ENCODE results near the gene UBE2L5.

The UBE2L5 gene

GRCh38 chr13:30422054-30422839 lies at the start of gene UBE2L5:
Gene UBE2L5, plus strand, starts transcription at chr13:30422493. Its CDS starts 5,498 bp downstream, at chr13:30427991.
- peak; percentile 31 to 69 (median 47) for DNase-seq (ENCODE audit: low read depth in 3 of 3)

- peak in 1 of 3 experiments; percentile 31 for DNase-seq (ENCODE audit: low read depth in 3 of 3)
Measured at GRCh38 chr13:30373727-30374126, 48.6 kb upstream of the UBE2L5 start.

DNA sequence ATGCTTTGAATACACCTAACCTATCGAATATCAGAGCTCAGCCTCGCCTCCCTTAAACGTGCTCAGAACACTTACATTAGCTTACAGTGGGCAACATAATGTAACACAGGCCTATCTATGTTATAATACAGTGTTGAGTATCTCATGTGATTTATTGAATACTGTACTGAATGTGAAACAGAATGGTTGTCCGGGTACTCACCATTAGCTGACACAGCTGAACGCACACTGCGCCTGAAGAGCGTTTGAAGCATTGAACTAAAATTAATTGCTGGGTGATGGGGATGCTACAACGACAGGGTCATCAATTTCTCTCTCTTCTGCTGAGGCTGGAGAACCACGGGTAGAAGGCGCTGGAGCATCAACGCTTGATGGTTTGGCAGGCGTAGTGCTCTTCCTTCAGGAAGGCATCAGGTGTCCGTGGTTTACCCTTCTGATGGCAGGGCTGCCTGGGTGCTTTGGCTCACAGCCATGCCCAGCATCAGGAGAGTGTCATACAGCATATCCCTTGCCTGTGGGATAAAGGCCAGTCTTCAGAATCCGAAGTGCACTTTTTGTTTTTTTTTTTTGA lies 46.9 kb upstream of the UBE2L5 start:
- no peak for DNase-seq (ENCODE audit: low read depth in 3 of 3)

DNA sequence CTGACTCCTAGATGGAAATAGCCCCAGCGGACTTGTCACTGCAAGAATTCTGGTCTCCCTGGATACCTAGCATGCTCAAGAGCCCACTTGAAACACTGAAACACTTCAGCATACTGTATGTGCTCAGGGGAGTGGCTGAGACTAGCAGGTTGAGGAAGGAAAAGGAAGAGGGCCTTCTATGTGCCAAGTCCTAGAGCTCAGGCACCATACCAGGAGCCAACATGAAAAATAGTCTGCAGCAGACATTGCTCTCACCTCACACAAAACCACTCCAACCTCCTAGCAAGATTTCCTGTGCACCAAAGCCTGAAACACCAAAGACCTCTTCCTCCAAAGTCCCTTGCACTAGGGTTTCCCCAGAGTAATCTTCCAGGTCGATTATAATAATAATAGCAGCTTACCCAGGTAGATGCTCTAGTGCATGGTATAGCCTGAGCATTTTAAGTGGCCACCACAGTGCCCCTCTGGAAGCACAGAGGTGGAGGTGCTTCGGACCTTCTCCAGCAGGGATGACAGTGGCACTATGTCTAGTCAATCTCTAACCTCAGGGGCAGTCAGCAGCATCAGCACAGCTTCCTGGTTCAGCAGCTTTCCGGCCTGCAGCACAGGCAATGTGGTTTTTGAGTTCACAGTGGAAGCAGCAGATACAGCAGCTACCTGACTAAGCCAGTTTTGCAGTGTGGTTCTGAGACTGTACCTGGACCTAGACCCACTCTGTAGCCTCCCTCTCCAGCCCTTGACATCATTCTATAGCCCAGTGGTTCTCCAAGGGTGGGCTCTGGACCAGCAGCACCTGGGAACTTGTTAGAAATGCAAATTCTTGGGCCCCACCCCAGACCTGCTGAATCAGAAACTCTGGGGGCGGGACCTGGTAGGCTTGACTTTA lies 45.6 kb upstream of the UBE2L5 start:
- DNase-seq (ENCODE audit: low read depth in 3 of 3), result peak in 2 of 3 experiments; percentile 22 to 55

- DNase-seq (ENCODE audit: low read depth in 3 of 3), result no peak
Measured at GRCh38 chr13:30377312-30377685, 45.0 kb upstream of the UBE2L5 start.

GRCh38 chr13:30378191-30378590 lies 44.1 kb upstream of the UBE2L5 start:
- DNase-seq (ENCODE audit: low read depth in 3 of 3), result no peak

- no peak for DNase-seq (ENCODE audit: low read depth in 3 of 3)
Measured at GRCh38 chr13:30381049-30381448, 41.2 kb upstream of the UBE2L5 start.

DNA sequence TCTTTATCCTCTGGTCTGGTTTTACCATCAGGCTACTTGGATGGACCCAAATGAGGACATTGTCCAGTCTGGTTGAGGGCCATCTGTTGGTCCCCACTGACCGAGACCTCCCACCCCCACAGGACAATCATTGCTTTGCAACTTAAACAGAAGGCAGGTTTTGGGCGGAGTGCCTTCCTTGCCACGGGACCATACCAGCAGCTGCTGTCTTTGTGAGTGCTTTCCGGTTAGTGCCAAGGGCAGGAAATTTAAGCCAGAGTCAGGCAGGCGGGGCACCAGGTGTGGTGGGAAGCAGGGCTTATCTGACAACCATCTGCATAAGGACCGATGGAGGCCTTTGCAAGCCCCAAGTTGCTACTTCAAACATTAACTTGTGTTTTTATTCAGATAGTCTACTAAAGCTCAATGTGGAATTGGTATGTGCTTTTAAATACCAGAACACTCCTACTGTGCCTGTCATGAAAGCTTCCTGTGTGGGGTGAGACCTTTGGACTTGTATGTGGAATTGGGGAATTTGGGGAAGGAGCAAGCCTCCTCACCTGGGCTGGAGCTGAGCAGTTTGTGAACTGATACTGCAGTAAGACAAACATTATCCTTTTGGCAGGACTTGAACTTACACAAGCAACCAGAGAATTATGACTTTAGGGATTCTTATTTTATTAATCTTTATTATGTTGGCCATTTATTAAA lies 39.3 kb upstream of the UBE2L5 start:
- no peak for DNase-seq (ENCODE audit: low read depth in 3 of 3)

DNA sequence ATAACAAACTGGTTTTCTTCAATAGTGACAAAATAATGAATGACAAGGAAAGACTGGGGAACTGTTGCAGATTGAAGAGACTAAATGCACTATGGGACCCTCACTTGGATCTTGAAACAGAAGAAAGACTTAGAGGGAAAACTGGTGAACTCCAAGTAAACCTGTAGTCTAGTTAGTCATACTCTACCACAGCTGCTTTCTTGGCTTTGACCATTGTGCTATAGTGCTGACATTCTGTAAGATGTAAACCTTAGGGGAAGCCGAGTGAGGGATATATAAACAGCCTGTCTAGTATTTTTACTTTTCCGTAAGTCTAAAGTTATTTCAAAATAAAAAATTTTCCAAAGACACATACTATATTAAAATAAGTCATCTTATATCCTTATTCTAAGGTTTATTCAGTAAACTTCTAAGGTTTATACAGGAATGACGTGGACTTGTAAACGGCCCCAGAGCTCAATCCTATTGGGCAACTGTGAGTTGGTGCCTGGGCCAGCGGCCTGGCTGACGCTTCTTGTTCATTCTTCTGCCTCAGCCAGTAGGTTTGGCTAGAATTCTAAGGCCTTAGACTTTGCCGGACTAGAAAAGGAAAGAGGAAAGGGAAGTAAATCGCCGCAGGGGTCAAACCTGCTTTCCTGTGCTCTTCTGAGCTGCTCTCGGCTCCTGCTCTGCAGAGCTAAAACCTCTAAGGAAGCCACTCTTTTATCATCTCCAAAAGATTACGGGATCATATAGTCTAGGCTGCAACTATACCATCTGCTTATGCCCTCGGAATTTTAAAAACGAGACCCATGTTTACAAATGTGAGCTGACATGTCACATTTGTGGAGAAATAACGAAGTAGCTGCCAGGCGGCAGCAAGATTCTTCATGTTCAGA lies 33.6 kb upstream of the UBE2L5 start:
- DNase-seq (ENCODE audit: low read depth in 3 of 3), result no peak

DNA sequence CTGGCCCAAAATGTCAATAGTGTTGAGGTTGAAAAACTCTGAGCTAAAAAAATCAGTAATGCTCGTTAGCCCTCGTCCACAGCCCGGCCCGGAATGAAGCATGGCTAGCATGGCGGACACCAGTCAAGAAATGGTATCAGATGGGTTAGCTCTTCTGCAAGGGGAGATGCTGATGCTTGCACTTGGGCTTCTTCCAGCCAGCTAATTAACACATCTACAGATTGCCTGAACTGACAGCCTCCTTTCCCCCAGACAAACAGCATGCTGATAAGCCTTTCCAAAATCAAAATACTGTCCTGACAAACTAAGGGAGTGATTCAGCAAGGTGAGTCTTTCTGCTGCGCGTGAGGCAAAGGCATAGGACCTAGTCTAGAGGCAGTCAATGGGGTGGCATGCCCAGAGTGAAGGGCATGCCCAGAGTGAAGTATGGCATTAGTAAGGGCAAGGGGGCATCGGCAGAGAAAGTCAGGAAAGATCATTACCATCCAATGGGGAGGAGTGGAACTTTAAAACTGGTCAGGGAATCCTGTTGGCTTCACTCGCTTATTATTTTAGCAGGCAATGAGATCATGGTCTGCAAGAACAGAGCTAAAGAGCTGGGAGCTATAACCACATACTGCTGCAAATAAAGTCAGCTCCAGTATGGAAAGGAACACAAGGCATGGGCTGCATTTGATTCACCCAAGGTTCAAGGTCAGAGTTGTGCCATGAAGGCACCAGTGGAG lies 30.2 kb upstream of the UBE2L5 start:
- no peak for DNase-seq (ENCODE audit: low read depth in 3 of 3)

DNA sequence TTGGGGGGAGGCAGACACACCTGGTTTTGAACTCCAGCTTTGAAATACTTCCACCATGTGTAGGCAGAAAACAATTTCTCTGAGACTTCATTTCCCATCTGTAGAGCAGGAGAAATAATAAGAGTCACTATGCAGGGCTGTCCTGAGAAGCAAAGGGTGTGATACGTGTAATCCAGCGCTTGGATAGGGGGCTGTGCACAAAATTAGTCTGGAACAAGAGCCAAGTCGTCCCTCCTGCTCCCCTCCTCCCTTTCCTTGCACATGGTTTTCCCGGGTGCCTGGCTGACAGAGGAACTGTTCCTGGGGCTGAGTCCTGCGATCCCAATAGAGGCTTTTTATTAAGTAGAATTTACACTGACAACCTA lies 29.6 kb upstream of the UBE2L5 start:
- DNase-seq (ENCODE audit: low read depth in 3 of 3), result no peak

GRCh38 chr13:30394751-30395191 lies 27.5 kb upstream of the UBE2L5 start:
- DNase-seq (ENCODE audit: low read depth in 3 of 3), result no peak

- peak in 2 of 3 experiments; percentile 39 to 61 for DNase-seq (ENCODE audit: low read depth in 3 of 3)
Measured at GRCh38 chr13:30395192-30396158, 26.8 kb upstream of the UBE2L5 start.

GRCh38 chr13:30396434-30397075 lies 25.7 kb upstream of the UBE2L5 start:
- DNase-seq (ENCODE audit: low read depth in 3 of 3), result no peak

DNA sequence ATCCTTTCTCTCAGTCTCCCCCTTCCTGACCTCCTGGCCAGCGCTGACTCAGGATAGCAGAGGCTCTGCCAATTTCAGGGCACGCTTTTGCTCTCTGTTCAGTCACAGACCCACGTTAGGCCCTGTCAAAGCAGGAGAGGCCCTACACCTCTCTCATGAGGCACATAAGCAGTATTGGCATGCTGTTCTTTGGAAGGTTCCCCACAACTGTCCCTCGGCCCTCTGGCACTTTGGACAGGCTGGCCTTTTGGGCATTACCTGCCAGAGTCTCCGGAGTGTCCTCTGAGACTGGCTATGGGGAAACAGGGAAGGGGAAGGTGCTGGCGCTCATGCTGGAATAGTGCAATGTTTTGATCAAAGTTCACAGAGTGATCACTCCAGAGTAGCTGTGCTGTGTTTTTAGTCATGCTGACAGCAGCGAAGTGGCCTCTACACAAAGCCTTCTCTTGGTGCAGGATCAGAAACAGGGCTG lies 23.7 kb upstream of the UBE2L5 start:
- DNase-seq (ENCODE audit: low read depth in 3 of 3), result no peak

DNA sequence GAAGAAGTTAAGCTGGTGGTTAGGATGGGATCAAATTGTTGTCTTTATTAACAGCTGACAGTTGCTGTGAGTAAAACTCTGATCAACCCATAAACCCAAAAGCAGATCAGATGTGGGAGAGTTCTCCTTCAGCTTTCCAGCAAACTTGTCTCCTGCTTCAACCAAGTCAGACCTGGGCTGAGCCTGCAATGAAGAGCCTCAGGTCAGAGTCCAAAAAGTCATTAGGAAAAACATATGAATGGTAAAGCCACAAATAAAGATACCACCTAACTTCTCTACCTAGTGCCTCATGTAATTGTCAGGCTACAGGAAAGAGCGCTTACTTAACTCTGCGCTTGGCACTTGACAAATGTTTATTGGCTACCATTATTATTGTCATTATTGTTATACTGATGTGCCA lies 21.9 kb upstream of the UBE2L5 start:
- DNase-seq (ENCODE audit: low read depth in 3 of 3), result no peak

DNA sequence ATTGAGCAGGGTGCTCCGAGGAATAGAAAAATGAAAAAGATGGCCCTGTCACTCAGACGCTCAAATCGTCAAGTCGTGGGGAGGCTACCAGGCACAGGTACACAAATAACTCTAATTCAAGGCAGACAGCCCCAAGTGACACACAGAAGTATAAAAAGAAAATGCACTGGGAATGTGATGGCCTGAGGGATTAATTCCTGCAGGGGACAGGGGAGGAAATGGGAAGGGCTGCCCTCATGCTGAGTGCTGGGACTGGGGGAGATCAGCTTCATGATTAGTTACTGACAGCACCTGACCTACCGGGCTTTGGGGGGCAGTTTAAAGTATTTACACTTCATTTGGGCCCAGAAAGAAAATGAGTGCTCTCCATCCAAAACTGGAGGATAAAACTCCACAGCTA lies 20.9 kb upstream of the UBE2L5 start:
- DNase-seq (ENCODE audit: low read depth in 3 of 3), result no peak

GRCh38 chr13:30403456-30403855 lies 18.8 kb upstream of the UBE2L5 start:
- no peak for DNase-seq (ENCODE audit: low read depth in 3 of 3)
